T-cell (primary cell): ENCODE results near the gene PTER. TPM values are rescaled to one million over a fixed set of nuclear protein-coding genes. Genes with fewer than 3 reads are reported as not detected.

Source experiments
- ATAC-seq, 4 experiments: fragments of 200-7000 bp in 3 of 4; fragments of 150-1000 bp in 1 of 4; cut with Tn5 transposase; replicated peaks in 1 of 4; 1 replicate in 3 of 4; 2 replicates in 1 of 4; pipeline ENCODE4 v1.10.0; 2021; ENCODE audit warnings: moderate library complexity in 3 of 4, mild to moderate bottlenecking in 2 of 4, moderate number of reproducible peaks in 1 of 4
- CTCF ChIA-PET, 2 donors: fragments of 300-600 bp; sonication (Branson Sonifier 250); formaldehyde crosslinking; loops; one replicate each; lab custom pipeline; 2022; ENCODE audit warnings: antibody characterized with exemption in 2 of 2; lab: Charles Lee
- POLR2A ChIA-PET, 2 donors: fragments of 300-600 bp; sonication (Branson Sonifier 250); formaldehyde crosslinking; loops; one replicate each; lab custom pipeline; 2022; ENCODE audit warnings: antibody characterized with exemption in 2 of 2; lab: Charles Lee
- DNase-seq, 35 experiments: peaks; one replicate each; pipeline versions ENCODE4 v3.0.0 to v3.0.0-alpha.2; 2013 to 2023
- H3K27ac ChIP-seq: one replicate; pipeline ENCODE4 v1.5.1; 2013; ENCODE audit warnings: low read length
- H3K27me3 ChIP-seq, 2 experiments: replicated peaks in 1 of 2; 1 replicate in 1 of 2; 2 replicates in 1 of 2; pipeline versions ENCODE4 v1.6.1 to v1.7.0; 2013; ENCODE audit warnings: low read length in 1 of 2, mixed read lengths in 1 of 2; ENCODE audit not compliant: control insufficient read depth in 2 of 2, insufficient read depth in 2 of 2; ENCODE audit errors: extremely low read depth in 1 of 2
- H3K36me3 ChIP-seq, 2 donors: 1 replicate in 1 of 2; 2 replicates in 1 of 2; pipeline versions ENCODE4 v1.6.1 to v1.7.0; 2013; ENCODE audit warnings: low read length in 1 of 2; ENCODE audit not compliant: control insufficient read depth in 2 of 2, insufficient read depth in 1 of 2; ENCODE audit errors: extremely low read depth in 1 of 2
- H3K4me1 ChIP-seq, 2 experiments: 1 replicate in 1 of 2; 2 replicates in 1 of 2; pipeline versions ENCODE4 v1.6.1 to v1.7.0; 2013; ENCODE audit warnings: low read length in 2 of 2, mixed read lengths in 1 of 2; ENCODE audit not compliant: insufficient read depth in 2 of 2, control insufficient read depth in 1 of 2; ENCODE audit errors: extremely low read depth in 1 of 2
- H3K4me3 ChIP-seq, 2 donors: 1 replicate in 1 of 2; 2 replicates in 1 of 2; pipeline versions ENCODE4 v1.5.1 to v1.7.0; 2013; ENCODE audit warnings: mild to moderate bottlenecking in 2 of 2, low read length in 1 of 2, moderate library complexity in 1 of 2; ENCODE audit not compliant: control insufficient read depth in 1 of 2; ENCODE audit errors: extremely low read depth in 1 of 2
- H3K9me3 ChIP-seq: 2 replicates; pipeline ENCODE4 v1.7.0; 2013
- H3K27ac Mint-ChIP-seq, 2 donors: one replicate each; pipeline ENCODE4 v1.8.0; 2020 to 2021; ENCODE audit warnings: mild to moderate bottlenecking in 2 of 2, mixed read lengths in 2 of 2
- H3K27me3 Mint-ChIP-seq, 2 donors: one replicate each; pipeline ENCODE4 v1.8.0; 2021 to 2022; ENCODE audit warnings: mixed read lengths in 2 of 2
- H3K36me3 Mint-ChIP-seq: one replicate; pipeline ENCODE4 v1.8.0; 2021; ENCODE audit warnings: mixed read lengths
- H3K4me1 Mint-ChIP-seq, 3 donors: one replicate each; pipeline ENCODE4 v1.8.0; 2020 to 2022; ENCODE audit warnings: mixed read lengths in 3 of 3, mild to moderate bottlenecking in 1 of 3
- H3K4me3 Mint-ChIP-seq, 3 donors: one replicate each; pipeline ENCODE4 v1.8.0; 2020 to 2022; ENCODE audit warnings: mild to moderate bottlenecking in 3 of 3, mixed read lengths in 3 of 3, moderate library complexity in 3 of 3
- H3K9me3 Mint-ChIP-seq, 3 donors: one replicate each; pipeline ENCODE4 v1.8.0; 2020 to 2022; ENCODE audit warnings: mixed read lengths in 3 of 3
- WGBS: methylation state at CpG from one replicate; pipeline ENCODE4 v1.1.5; 2013; ENCODE audit warnings: missing lambda C conversion rate; ENCODE audit not compliant: insufficient coverage; 5-methylcytosine and 5-hydroxymethylcytosine counted together
- total RNA-seq, 35 experiments: library from RNA in 6 of 35; stranded (reverse) in 6 of 35; fragments of 120-200 nt in 1 of 35; gene quantifications; one replicate each; pipeline versions ENCODE4 v1.2.1 to v1.2.4 and lab custom pipeline; 2013 to 2026

The PTER gene
- total RNA-seq, 5 donors from 2014 or later (not counting 1 experiment from before 2014, with no cell fraction given) = 12.9 to 18.6 (median 16.7) TPM

DNA sequence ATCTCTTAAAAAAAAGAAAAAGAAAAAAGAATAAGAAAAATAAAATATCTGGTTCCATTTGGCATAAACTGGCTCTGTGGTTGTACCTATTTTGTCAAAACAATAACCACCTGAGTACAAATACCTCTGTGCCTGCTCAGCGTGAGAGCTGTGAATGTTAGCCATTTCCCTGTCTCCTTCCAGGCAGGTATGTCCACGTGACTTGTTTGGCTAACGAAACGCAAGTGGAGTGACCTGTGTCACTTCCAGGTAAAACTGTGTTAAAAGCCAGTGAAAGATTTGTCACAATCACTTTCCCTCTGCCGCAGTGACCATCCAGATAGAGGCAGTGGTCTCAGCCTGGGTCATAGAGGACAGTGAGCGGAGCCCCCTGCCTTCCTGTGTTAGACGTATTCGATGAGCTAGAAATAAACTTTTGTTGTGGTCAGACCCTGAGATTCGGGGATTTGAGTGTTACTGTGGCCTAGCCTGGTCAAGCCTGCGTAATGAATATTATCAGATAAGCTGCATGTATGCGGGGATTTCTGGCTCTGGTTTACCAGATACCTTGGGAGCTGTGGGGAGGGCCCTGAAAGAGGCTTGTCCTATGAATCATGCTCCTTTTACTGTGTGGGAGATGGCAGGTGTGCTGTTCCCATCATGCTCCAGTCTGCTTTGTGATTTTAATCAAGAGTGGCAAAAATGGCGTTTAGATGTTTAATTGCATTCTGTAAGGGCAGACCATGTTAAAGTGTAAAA is 3.8 kb downstream of the PTER start:
- peaks cover 6% of the 10 kb centered on the region in 2 donors for H3K36me3 ChIP-seq
- H3K27ac ChIP-seq = no peak overlapping the region

DNA sequence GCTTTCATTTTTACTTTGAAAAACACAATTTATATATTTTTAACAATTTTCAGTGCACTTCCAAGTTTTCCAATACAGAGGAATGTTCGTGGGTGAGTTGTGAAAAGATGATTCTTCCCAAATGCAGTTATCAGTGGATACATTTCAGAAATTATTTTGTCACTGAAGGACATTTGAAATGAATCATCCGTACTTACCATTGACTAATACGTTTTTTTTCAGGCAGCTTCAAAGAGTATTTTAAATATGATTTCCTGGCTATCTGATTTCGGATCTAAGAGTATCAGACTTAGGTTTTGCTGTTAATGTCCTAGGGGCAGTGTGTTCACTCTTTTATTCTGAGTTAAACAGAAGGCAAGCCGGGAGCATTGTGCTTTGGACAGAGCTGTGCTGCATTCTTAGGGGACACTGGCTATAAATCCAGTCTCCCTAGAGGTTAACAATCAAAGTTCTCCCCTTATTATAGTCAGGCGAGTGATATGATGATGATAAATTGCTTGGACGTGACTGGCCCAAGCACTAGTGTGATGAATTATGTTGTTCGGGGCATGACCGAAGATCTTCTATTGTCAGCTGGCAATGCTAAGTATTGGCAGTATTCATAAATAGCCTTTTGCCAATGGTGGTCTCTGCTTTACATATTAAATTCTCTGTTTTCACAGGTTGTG is 4.5 kb downstream of the PTER start:
- H3K4me3 ChIP-seq = no peak overlapping the region
- H3K27me3 ChIP-seq = no peaks in the 10 kb centered on the region
- Mint-ChIP-seq H3K4me3 (no peak overlapping the region), H3K9me3 (no peaks in the 10 kb centered on the region), H3K27me3 (no peaks in the 10 kb centered on the region), H3K4me1 (peaks cover 64 to 71% (median 65%) of the 10 kb centered on the region in 3 donors), H3K36me3 (peaks cover 39% of the 10 kb centered on the region), H3K27ac (no peak overlapping the region)
- 65% methylated on average over 2 of the region's 9 CpGs for WGBS
- no peaks in the 10 kb centered on the region for H3K9me3 ChIP-seq
- POLR2A ChIA-PET = no interaction called here
- no peak for DNase-seq
- no peak for ATAC-seq
- CTCF ChIA-PET = no interaction called here
- H3K27ac ChIP-seq = no peak overlapping the region
- peaks cover 0 to 39% of the 10 kb centered on the region in 2 experiments for H3K4me1 ChIP-seq
- H3K36me3 ChIP-seq = peaks cover 6% of the 10 kb centered on the region in 2 donors

More for the DNA sequence above, 3.8 kb downstream of the PTER start:
- no peak for DNase-seq
- Mint-ChIP-seq H3K27me3 (no peaks in the 10 kb centered on the region), H3K4me1 (peaks cover 59 to 69% (median 65%) of the 10 kb centered on the region in 3 donors), H3K9me3 (no peaks in the 10 kb centered on the region), H3K36me3 (peaks cover 34% of the 10 kb centered on the region), H3K27ac (peak overlapping the region; percentile 23 to 25), H3K4me3 (peak overlapping the region in 2 of 3 donors; percentile 18 to 49)
- ATAC-seq = no peak
- peaks cover 0 to 41% of the 10 kb centered on the region in 2 experiments for H3K4me1 ChIP-seq
- H3K9me3 ChIP-seq = no peaks in the 10 kb centered on the region
- H3K4me3 ChIP-seq = no peak overlapping the region
- no peaks in the 10 kb centered on the region for H3K27me3 ChIP-seq
- CTCF ChIA-PET = interaction anchor here in 1 of 2 donors (0.6 kb wide), 1 partner anchor 137 kb away, joined by 3 read pairs; no protein-coding TSS in a partner anchor
- POLR2A ChIA-PET = no interaction called here
- 70% methylated on average over 9 of the region's 12 CpGs for WGBS

- no CpG with 5 or more reads among the region's 1 CpG for WGBS
- CTCF ChIA-PET = no interaction called here
- H3K4me3 Mint-ChIP-seq = no peak overlapping the region
Observed at GRCh38 chr10:16442914-16443313, 6.1 kb downstream of the PTER start.

DNA sequence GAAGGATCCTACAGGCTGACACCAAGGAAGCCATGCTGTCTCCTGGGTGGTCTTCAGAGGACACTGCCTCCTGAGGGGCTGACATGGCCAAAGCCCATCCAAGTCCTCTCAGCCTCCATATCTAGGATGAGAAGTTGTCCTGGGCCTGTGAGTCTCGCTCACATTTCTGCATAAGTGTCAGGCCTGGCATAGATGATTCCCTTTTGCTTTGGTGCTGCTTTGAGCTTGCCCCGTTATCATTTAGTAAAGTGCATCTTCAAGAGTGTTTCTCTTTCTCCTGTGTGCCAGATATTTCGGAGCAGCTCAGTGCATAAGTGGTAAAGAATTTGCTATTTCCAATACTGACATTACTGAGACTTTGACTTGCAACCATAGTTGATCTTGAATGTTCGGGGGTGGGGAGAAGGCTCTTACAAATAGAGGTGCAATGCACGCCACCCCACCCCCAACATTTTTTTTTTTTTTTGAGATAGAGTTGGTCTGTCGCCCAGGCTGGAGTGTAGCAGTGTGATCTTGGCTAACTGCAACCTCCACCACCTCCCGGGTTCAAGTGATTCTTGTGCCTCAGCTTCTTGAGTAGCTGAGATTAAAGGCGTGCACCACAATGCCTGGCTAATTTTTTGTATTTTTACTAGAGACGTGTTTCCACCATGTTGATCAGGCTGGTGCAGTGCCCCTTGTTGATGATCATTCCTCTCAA is 9.1 kb downstream of the PTER start:
- 100% methylated on average over 2 of the region's 9 CpGs for WGBS
- no peak overlapping the region for H3K27ac Mint-ChIP-seq
- no peak for DNase-seq
- ATAC-seq = no peak
- H3K4me3 Mint-ChIP-seq = no peak overlapping the region
- POLR2A ChIA-PET = no interaction called here
- H3K4me1 ChIP-seq = no peaks in the 10 kb centered on the region
- H3K9me3 ChIP-seq = no peaks in the 10 kb centered on the region
- no peaks in the 10 kb centered on the region for H3K27me3 Mint-ChIP-seq
- no peak overlapping the region for H3K4me3 ChIP-seq
- peaks cover 31 to 44% (median 36%) of the 10 kb centered on the region in 3 donors for H3K4me1 Mint-ChIP-seq
- CTCF ChIA-PET = no interaction called here
- H3K9me3 Mint-ChIP-seq = no peaks in the 10 kb centered on the region
- no peaks in the 10 kb centered on the region for H3K27me3 ChIP-seq
- H3K27ac ChIP-seq = no peak overlapping the region
- peaks cover 9 to 13% of the 10 kb centered on the region in 2 donors for H3K36me3 ChIP-seq
- H3K36me3 Mint-ChIP-seq = peaks cover 46% of the 10 kb centered on the region

More at GRCh38 chr10:16442914-16443313, 6.1 kb downstream of the PTER start:
- Histone ChIP-seq H3K27ac (no peak overlapping the region), H3K9me3 (no peaks in the 10 kb centered on the region), H3K4me1 (peaks cover 0 to 25% of the 10 kb centered on the region in 2 experiments), H3K4me3 (no peak overlapping the region), H3K36me3 (peaks cover 6 to 9% of the 10 kb centered on the region in 2 donors), H3K27me3 (no peaks in the 10 kb centered on the region)
- Mint-ChIP-seq H3K4me1 (peaks cover 51 to 59% (median 54%) of the 10 kb centered on the region in 3 donors), H3K27me3 (no peaks in the 10 kb centered on the region), H3K36me3 (peaks cover 46% of the 10 kb centered on the region), H3K27ac (no peak overlapping the region), H3K9me3 (no peaks in the 10 kb centered on the region)
- no peak for ATAC-seq
- POLR2A ChIA-PET = no interaction called here
- no peak for DNase-seq

DNA sequence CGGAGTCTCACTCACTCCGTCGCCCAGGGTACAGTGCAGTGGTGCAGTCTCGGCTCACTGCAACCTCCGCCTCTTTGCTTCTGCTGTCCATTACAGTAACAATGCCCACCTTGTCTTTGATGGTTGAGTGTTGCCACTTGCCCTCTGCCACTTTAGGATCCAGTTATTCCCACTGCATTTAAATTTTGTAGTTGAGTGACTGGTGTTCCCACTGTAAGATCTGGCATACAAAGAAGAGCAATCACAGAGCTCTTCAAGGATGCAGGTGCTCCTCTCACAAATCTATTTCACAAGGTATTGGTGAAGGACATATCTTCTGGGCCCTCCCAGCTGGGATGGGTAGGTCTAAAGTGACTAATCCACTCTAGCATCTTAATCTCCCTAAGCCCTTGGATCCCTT is 12.6 kb downstream of the PTER start:
- Histone ChIP-seq H3K4me3 (no peak overlapping the region), H3K36me3 (peaks cover 4 to 9% of the 10 kb centered on the region in 2 donors), H3K4me1 (no peaks in the 10 kb centered on the region), H3K27ac (no peak overlapping the region), H3K9me3 (no peaks in the 10 kb centered on the region), H3K27me3 (no peaks in the 10 kb centered on the region)
- H3K36me3 Mint-ChIP-seq = peaks cover 36% of the 10 kb centered on the region
- CTCF ChIA-PET = interaction anchor here in 1 of 2 donors (0.5 kb wide), 1 partner anchor 13 kb away, joined by 6 read pairs; the partner anchor contains the start of gene PTER
- H3K27ac Mint-ChIP-seq = no peak overlapping the region
- no peaks in the 10 kb centered on the region for H3K9me3 Mint-ChIP-seq
- no peak for DNase-seq
- POLR2A ChIA-PET = interaction anchor here in 1 of 2 donors (0.6 kb wide), 1 partner anchor 625 kb away, joined by 3 read pairs; no protein-coding TSS in a partner anchor
- H3K27me3 Mint-ChIP-seq = no peaks in the 10 kb centered on the region
- peaks cover 15 to 24% (median 17%) of the 10 kb centered on the region in 3 donors for H3K4me1 Mint-ChIP-seq
- no peak overlapping the region for H3K4me3 Mint-ChIP-seq
- no CpG with 5 or more reads among the region's 5 CpGs for WGBS
- no peak for ATAC-seq
